Measurements from ENCODE around the gene AOPEP.

The AOPEP gene

DNA sequence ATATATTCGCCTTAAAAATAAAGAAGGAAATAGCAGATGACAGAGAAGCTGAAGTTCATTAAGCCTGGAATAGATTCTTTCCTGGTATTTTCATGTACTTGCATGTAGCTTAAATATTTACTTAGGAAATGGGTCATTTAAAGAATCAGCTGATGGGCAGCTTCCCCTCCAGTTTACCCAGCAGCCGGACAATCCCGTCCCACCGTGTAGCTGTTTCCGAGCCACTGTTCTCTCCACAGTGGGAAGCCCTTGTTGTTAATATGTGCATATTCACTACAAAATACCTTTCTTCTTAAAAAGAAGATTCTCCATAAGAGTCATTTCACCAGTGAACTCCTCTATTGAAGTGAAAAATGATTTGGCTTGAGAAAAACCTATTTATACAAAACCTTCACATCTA lies 404.0 kb downstream of the AOPEP start:
- DNase-seq, result no peak

DNA sequence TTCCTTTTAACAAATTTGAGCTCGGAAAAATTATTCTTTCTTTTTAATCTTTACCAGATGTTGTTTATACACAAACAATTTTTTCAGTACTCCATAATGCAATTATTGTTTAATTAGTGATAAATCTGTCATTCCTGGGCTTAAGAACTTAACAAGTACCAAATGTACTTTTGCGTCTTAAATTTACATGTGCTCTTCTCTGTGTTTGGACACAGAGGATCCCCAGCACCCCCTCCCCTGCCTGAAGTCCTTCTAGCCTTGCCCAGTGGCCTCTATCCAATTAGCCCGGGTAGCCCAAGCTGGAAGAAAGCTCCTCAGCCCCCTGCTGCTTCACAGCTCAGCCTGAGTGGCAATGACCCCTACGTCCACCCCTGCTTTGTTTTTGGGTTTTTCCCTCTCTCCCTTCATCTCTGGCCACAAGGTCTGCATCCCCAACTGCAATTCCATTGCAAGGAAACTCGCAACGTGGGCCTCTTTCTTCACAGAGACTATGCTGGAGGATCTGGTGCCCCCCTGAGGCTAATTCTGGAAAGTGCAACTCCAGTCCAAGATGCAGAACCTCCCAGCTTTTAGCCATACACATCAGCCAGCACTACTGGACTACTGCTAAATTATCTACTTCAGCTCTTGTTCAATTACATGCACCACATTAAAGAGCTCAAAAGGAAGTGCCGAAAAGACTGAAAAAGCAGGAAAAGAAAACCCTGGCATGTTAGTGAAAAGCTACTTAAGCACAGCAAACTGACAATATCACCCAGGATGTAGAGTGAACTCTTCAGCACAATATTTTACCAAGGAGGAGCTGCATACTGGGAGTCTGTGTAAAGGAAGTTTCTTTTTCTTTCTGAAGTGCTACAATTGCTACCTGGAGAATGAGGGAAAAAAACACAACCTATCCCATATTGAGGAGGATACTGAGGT lies 404.8 kb downstream of the AOPEP start:
- peak; percentile 39 for DNase-seq

DNA sequence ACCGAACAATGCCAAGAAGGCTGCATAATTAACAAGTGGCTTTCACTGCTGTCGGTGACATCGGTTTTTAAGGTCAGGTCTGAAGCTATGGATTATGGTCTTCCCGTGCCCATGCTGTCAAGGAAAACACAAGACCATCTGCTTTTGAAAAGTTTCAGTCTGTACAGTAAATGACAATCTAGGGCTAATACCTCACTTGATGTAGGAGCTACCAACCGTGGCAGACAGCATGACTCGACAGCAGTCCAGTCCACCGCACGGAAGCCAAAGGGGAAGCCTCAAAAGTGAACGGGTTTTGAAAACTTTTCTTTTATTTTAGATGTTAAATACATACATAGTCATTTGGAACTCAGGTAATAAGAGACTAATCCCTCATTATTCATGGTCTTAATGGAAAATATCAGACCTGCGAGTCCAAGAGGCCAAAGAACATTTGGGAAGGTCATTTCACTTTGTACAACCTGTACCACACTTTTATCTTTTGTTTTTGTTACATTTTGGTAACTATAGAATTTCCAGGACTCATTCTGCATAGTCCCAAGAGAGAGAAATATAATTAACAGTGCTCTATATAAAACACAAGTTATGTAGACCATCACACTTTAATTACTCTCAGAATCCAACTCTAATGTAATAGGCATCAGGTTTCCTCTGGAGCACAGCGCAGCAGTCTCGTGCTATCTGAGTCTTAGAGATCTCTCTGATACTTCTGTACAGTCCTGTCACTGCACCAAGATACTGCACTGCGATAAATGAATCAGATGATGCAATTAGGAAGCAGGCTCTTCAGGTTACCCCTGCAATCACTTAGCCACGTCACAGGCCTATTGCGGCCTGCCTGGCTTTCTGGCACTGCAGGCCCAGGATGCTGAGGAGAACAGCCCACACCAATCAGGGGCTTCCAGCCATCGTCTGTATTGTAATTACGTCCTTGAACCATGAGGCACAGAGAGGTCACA lies 406.1 kb downstream of the AOPEP start:
- no peak for DNase-seq

DNA sequence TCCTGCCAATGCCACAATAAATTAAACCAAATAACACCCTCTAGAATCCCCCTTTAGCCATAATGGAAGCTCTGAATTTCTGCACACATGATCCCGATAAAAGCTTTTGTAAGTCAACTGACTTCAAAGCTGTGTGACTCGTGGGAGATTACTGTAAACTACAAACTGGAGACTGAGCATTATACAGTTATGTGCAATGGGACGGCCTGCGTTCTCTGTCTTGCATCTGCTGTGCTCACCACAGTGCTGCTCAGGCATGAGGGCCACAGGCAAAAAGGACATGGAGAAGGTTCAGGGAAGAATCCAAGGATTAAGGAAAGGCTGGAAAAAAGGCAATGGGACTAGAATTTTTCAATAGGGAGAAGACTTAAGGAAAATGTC lies 406.8 kb downstream of the AOPEP start:
- no peak for DNase-seq

DNA sequence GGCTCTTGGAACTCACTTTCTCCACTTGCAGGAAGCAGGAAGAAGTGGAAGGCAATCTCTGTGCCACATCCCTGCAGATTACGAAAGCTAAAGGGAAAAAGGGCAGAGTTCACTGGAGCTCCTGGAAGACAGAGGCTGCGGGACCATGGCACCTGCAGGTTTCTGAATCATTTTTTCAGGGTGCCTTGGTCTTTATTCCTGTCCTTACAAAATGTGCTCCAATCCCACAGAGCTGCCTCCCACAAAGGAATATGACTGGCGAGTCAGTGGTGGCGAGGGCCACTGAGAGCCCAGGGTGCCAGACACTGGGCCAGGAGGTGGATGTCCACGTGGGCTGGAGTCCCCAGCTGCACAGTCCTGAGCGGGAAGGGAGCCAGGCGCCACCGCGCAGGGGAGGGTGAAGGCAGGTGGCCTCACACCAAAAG lies 408.0 kb downstream of the AOPEP start:
- no peak for DNase-seq

DNA sequence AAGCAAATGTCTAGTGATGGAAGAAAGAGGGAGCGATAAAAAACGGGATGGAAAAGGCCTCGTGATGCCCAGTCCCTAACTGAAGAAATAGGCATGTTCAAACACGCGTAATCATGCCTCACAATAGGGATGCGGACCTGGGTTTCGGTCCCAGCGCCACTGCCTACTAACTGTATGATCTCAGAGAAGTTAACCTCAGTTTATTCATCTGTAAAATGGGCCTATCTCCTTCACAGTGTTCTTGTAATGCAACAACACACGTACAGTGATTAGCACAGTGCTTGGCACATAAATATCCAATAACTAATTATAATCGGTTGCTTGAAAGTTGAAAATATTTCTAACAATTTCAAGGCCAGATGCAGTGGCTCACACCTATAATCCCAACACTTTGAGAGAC lies 409.3 kb downstream of the AOPEP start:
- DNase-seq, result no peak

Data from NCI-H2029 treated with DMSO at 0.1 percent for 48 hours (cell line).